Activated T-helper 1 cell treated with anti-CD3 and anti-CD28 coated beads, Interleukin-2, amount 50 U/mL, for 16 hours (primary cell): ENCODE results near the gene NHS.
"Not testable (repeated sequence)": the region's sequence is repeated elsewhere in the genome, so short reads cannot be mapped to it uniquely, and the experiment has no call there.

Source experiments
- DNase-seq, 2 donors: peaks; one replicate each; pipeline ENCODE4 v3.0.0-alpha.2; 2020; ENCODE audit warnings: low read depth in 1 of 2, low spot score in 1 of 2

The NHS gene

DNA sequence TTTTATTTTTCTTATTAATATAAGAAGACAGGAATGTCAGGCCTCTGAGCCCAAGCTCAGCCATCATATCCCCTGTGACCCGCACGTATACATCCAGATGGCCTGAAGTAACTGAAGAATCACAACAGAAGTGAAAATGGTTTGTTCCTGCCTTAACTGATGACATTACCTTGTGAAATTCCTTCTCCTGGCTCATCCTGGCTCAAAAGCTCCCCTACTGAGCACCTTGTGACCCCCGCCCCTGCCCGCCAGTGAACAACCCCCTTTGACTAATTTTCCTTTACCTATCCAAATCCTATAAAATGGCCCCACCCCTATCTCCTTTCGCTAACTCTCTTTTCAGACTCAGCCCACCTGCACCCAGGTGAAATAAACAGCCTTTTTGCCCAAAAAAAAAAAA is 71.3 kb downstream of the NHS start:
- DNase-seq: not testable (repeated sequence)

DNA sequence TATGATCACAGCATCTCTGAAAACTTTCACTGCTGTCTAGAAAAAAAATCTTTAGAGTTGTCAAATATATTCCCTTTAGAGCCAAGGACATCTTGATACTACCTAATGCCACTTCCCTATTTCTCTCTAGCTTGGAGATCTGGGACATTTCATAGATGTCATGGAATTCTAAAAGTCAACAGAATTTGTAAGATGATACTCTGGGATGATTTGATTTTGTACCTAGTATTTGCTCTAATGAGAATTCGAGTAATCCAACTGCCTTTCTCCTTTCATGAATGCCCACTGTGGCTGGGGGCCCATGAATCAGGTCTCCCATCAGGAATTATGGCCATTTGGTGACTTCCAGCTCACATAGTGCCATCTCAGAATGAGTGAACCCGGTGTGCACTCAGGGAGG is 73.2 kb downstream of the NHS start:
- no peak for DNase-seq

DNA sequence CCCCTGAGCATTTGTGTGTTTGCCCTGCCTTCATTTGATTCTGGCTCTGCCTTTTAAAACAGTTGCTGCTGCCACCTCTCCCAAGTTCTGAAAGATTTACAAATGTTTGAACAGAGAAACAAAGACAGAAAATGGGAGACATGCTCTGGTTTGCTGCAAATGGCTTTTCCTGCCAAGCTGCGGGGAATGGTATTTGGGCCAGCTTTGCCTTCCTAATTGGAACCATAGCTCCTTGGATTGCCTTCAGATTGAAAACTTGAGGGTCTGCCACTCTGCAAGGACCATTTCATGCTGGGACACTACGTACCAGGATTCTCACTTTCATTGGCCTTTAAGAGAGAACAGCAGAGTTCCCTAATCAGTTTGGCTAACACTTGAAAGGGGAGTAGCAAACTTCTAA is 74.9 kb downstream of the NHS start:
- no peak for DNase-seq

DNA sequence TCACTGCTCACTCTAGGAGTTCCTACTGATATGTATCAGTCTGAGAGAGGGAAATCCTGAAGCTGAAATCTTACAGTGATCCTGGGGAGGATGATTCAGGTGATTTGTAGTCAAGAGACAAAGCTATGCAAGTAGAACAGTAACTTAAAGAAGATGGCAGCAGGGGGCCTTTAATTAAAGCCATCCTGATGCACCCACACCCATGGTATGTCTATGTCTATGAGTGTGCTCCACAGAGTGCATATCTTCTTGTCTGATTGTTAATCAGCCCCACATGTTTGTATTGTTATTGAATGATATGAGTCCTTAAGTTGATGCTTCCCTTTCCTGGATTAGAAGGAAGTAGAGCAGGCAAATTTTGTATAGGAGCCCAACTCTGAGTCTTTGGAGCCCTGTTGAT is 78.8 kb downstream of the NHS start:
- DNase-seq: no peak

DNA sequence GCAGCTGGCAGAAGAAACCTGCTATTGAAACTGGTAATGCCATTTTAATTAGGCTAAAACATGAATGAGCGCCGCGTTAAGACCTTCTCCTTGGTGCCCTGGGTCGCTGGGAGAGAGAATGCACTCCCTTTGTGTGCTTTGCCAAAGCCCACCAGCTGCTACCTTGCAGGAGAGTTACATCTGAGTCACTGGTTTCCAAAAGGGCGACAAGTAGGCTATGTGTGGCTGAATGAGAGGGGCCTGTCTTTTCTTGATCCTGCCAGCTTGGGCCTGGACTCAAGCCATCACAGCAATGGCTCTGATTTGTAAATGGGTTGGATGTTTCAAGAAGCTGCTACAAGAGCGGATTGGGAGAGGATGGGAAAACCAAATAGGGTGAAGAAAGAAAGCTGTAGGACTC is 81.5 kb downstream of the NHS start:
- no peak for DNase-seq

DNA sequence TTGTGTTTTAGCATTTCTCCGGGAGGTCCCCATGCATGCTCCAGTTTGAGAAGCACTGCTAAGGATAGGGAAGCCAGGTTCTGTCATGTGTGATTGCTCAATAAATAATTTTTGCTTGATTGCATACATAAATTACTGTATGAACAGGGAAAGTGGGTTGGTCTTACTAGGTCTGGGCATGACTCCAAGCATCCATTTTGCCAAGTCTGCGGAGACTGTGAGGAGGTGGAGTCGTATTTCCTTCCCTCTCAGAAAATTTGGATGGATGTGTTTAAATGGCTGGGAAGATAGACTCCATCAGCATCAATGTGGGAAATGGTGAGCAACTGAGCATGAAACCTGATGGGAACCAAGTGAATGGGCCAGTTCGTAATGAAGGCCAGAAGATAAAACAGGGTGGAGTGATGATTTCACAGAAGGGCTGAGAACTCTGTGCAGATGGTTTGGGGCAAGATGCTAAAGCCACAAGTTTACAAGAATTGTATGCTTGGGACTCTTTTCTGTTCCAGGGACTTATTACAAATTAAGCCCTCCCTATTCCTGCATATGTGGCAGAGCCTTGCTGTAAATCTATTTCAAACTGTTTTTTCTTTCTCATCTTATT is 84.1 kb downstream of the NHS start:
- DNase-seq: no peak

DNA sequence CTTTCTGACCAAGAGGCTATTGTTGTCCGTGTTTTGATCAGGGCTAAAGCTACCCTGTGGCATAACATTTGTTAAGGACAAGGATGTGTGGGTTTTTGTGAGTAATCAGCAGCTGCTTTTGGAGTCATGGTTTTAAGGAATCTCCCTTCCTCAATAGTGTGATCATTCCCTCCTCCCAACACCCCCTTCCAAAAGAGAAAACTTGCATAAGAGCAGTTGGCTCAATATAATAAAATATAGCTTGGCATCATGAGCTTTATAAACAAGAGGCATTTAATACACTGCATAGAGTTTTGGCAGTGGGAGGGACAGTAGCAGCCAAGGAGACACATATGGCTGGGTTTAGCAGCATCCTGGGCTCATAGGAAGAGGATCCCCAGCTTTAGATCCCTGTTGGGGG is 84.7 kb downstream of the NHS start:
- DNase-seq: no peak

DNA sequence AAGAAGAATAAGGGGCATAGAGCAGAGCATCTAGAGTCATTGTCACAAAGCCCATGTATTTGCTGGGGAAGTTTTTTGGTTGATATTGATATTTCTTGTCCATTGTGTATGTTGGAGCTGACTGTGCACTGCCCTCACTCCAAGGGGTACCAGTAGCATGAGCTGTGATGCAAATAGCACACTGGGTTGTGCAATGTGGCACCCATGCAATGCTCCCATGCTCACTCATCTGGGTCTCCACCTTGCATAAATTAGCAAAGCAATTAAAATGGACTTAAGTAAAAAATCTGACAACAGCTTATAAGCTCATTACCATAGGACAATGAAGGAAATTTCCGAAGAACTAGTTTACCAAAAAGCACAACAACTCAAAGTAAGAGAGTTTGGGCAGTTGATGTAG is 87.9 kb downstream of the NHS start:
- no peak for DNase-seq

DNA sequence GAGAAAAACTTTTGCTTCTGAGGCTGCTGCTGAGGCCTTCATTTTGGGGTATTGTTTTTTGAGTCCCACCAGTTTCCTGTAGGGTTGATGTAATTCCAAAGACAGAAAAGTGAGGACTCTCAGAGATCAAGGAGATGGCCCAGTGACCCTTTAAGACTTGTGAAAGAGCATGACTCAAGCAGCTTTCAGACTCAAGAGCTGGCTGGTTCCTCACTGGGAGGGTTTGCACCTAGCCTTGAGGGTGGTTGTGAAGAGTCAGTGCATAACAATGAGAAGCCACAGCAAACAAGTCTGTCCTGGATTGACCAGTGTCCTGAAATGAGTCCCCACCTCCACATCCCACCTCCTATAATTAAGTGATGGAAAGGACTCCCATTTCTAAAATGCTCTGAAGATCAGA is 89.2 kb downstream of the NHS start:
- DNase-seq: no peak

DNA sequence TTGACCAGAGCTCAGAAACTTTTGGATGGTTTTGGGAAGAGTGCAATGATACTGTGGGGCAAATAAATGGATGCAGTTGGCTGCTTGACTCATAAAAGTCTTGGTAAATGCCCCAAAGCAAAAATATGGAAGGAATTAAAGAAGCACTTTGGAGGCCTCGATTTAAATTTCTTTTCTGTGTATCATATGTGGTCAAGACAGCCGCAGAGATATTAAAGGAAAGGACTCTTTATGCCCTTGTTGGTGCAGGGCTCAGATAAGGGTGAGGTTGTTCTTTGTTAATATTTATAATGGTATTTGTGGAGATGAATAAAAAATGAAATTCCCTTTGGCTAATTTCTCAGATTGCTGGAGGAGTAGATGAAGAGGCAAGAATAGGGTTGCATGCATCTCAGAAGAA is 90.2 kb downstream of the NHS start:
- no peak for DNase-seq

DNA sequence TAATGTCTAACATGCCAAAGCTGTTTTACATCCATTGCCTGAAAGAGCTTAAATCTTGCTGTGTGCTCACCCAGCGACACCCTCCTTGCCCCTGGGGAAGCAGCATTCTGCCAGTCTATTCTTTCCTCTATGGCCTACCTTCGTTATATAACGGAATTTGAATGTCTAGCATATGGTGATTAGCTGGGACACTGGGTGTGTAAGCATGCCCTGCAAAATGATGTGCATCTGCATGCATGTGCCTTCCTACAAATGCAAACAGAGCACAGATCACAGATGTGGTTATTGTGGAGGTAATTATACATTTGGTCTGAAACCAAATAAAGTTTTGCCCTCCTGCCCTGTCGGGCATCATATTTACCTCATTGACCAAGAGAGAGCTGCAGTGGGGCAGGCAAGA is 90.8 kb downstream of the NHS start:
- no peak for DNase-seq

DNA sequence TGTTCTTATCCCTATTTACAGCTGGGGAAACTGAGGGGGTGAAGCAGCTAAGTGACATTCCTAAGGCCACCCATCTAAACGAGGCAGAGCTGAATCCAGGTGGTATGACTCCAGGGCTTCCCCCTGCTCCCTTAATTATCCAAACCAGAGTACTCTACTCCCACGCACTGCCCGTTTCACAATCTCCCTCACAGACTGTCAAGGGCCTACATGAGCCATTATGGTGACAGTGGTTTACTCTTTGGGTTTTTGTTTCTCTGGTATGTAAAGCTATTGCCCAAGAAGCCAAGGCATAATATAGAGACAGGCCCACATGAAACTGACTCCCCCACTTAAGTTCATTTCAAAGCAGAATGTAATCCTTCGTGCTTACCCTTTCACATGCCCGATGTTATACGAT is 95.1 kb downstream of the NHS start:
- no peak for DNase-seq

DNA sequence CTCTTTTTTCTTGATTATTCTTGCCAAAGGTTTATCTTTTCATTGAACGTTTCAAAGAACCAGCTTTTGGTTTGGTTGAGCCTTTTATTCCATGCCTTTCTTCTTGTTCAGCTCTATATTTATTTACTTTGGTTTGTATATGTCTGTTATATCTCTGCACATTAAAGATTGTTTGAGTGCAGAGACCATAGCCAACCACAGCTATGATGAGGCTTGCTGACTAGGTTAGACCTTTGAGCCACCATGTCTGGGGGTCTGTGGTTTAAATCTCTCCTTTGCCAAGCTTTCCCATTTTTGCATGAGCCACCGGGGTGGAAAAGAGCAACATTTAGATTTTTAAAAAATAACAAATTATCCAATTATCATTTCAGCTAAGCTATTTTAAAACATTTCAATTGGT is 96.1 kb downstream of the NHS start:
- no peak for DNase-seq

DNA sequence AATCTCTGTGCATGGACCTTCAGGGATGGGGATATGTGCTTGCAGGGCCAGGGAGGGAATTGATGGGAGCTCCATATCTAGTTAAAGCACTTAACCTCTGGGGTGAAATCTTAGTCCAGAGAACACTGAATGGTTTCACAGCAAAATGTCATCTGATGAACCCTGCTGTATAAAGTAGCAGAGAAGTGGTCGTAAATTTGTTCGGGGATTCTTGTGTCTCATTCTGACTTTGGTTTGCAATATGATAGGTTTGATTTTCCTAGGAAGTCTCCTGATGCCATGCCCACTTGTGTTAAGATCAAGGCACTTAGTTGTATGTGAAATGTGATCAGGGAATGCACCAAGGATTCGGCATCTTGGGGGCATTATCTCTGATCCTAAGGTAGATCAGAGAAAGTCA is 96.9 kb downstream of the NHS start:
- no peak for DNase-seq

DNA sequence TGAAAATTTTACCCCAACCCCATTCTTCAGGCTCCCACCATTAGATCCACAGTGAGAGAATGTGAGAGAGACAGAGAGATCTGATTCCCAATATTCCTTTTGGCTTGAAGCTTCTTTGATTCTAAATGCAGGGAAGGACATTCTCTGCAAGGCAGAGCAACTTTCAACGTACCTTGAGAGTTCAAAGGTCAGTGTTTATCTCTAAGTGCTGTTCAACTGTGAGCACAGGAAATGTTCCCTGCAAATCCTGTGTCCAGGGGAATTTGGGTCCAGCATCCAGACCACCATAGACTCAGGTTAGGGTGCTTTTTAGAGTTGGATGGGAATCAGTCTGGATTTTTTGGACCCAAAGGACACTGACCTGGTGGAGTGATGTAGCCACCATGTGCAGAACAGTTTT is 97.4 kb downstream of the NHS start:
- DNase-seq: no peak

DNA sequence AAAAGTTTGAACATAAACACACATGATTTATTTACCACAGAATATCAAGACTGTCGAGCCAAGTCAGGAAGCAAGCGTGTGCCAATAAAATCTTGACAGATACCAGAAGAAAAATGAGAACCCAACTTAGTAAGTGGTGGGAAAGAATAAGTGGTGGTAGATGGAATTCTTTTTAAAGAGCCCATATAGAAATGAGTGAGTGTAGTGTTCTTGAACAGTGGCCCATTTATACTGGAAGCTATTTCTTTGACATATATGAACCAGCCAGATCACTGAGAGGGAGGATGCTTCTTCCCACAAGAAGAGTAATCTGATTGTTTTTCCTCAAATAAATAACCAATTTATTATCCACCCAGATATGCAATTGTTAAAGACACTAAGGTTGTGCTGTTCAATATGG is 98.0 kb downstream of the NHS start:
- DNase-seq: no peak

DNA sequence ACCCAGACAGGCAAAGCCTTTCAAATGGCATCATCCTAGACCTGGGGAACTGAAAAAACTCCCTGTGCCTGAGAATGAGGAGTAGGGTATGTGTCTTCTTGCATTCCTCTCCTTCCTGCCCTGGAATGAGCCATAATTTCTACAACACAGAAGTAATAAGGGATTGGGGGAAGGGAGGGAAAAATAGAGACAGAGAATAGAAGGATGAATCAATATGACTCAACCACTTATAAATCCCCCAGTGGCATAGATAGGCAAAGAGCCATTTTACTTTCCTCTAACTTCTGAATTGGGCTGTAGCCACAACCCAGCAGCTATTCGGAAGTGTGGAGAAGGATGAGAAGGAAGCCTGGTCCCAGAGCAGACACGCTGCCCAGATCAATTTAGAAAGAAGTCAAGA is 99.9 kb downstream of the NHS start:
- DNase-seq: no peak

DNA sequence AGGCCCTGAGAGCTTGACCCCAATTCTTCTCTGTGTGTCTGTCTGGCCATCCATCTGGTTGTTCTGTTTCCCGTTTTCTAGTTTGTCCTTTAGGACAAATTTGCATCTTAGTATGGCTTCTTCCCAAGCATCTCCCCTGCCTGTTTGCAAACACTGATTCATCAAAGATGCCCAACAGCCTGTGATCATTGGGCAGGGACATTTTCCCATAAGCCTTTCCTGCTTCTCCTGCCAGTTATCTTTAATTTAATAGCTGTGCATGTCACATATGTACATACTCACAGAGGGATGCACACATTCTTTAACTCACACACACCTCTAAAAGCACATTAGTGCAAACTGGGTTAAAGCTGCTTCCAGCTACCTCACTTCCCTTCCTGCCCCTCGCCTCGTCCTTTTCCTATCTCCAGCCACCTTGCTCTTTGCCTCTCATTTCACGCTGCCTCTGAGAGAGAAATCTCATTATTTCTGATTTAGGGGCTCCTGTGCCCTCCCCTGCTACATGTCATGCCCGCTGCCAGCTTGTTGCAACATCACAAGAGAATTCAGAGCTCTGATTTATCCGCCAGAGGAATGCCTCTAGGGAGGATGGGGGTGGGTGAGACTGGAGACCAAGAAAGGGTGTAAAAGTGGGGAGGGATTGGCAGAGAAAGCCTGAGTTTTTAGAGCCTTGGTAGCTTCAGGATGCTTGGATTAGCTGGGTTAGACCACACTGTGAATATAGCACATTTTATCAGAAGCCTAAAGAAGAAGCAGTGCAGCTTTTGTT is 100.6 kb downstream of the NHS start:
- DNase-seq: no peak

DNA sequence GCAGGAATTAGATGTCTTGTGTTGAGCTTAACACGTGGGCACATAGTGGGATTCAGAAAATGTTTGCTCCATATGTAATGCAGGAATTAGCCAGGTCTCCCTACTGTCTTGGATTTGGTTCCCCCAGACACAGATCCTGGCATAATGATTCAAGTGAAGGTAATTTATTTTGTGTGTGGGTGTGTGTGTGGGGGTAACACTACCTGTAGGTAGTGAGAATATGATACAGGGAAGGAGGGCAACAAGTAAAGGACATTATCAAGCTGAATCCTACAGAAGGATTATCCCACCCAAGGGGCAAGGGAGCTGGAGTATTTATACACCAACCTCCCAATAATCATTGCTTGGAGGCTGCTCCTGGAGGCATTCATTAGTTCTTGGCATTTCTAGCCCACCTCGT is 101.4 kb downstream of the NHS start:
- DNase-seq: no peak

DNA sequence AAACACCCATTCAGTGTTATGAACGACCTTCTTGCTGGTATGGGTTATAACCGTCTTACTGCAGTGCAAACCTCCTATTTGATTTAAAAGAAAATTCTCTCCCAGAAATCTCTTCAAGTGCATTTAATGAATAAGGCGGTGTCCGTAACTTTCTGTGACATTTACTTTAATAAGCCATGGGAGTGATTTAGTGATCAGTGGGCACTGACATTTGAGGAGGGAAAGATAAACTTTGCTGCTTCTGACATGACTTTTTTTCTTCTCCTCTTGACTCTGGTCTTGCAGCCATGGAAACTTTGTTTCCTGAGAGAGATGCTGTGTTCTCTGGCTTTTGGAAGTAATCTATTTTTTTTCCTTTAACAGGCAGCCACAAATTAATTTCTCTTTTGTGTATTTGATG is 106.1 kb downstream of the NHS start:
- no peak for DNase-seq

DNA sequence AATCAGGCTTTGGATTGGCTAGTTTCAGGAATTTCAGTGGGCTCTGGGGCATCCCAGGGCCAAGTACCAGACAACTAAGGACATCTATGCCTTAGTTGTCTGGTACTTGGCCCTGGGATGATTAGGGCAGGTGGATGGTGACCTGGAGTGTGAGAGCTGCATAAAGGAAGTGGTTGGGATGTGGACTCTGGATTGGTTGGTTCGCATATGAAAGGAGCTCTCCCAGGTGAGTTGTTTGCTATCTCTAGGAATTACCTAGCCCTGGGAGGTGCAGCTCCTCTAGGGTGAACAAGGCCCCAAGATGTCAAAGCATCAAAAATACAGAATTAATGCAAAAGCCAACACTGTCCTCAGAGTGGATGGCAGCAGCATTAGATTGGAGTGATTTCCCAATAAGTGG is 109.6 kb downstream of the NHS start:
- no peak for DNase-seq

DNA sequence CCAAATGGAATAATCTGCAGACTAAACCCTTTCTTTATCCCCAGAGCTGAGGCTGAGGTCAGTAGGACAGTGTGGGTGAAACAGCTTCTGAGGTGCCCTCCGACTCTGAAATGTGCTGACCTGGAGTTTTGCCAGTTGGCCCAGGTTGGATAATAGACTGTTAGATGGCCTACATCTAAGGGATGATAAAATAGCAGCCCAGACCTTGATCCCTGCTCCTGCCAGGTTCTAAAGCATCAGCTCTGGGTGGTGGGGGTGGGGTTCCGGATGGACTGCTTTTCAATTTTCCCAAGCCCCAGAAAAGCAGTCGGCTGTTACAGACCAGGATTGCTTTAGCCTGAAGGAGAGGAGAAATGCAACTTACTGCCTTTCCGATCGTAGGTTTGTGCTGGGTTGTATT is 110.4 kb downstream of the NHS start:
- no peak for DNase-seq

DNA sequence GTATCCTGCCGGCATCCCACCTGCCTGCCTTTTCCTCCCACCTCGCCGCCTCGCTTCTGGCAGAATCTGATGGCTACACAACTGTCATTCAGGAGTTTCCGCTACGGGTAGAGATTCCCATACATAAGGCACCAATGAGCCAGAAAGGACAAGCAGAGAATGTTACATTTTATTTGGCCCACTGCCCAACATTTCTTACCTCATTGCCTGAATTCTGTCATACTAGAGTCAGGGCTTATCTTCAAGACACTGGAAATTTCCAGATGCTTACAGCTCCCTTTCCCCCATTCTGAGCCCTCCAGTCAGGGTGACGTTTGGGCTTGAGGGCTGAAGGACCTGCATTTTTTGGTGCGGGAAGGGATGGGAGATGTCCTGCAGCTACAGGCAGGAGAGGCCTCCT is 113.0 kb downstream of the NHS start:
- no peak for DNase-seq
